Fibroblast of lung (primary cell): ENCODE results near the gene SPTBN2.

Experiments
- CTCF ChIP-seq, 2 donors: IDR thresholded peaks in 1 of 2; conservative IDR thresholded peaks in 1 of 2; 1 replicate in 1 of 2; 2 replicates in 1 of 2; pipeline ENCODE4 v1.5.1; 2011 to 2012; ENCODE audit warnings: low read length in 2 of 2, control low read depth in 1 of 2, inconsistent platforms in 1 of 2, low read depth in 1 of 2, mild to moderate bottlenecking in 1 of 2
- EZH2 ChIP-seq: IDR thresholded peaks from 2 replicates; pipeline ENCODE4 v1.5.1; 2012; ENCODE audit warnings: low read length, control low read depth, mild to moderate bottlenecking; ENCODE audit errors: missing control alignments

GRCh38 chr11:66767666-66768065 is 38.6 kb upstream of the SPTBN2 start:
- TF ChIP-seq CTCF (conservative IDR thresholded peaks at IDR 0.05 in 1 of 2, IDR thresholded peaks at IDR 0.05 in 1 of 2; ENCODE audit: low read depth in 1 of 2, low read length in 2 of 2) (no peak), EZH2 (no peak)
